ENCODE results near the gene TCF4. TPM values are rescaled to one million over a fixed set of nuclear protein-coding genes. Genes with fewer than 3 reads are reported as not detected.

Gene TCF4
- total RNA-seq, 4 donors from 2014 or later, result 114 to 190 (median 132) TPM

DNA sequence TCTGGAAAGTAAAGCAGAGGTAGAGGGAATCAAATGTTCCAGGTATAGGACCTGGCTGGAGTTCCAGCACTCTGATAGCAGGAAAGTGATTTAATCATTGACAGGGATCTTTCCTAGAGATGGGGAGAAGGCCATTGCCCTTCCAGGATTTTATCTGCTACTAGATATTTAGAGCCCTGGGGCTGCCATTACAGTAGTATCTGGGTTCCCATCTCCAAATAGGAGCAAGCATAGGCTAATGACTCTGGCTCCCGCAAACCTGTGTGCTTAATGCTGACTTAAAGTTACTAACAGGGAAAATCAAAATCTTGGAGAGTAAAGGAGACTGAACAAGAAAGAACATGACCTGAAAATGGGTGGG, 331.1 kb downstream of the TCF4 start:
- no peak for TF ChIP-seq POLR2A (IDR thresholded peaks at IDR 0.05)
- TF ChIP-seq, protein P1, sequence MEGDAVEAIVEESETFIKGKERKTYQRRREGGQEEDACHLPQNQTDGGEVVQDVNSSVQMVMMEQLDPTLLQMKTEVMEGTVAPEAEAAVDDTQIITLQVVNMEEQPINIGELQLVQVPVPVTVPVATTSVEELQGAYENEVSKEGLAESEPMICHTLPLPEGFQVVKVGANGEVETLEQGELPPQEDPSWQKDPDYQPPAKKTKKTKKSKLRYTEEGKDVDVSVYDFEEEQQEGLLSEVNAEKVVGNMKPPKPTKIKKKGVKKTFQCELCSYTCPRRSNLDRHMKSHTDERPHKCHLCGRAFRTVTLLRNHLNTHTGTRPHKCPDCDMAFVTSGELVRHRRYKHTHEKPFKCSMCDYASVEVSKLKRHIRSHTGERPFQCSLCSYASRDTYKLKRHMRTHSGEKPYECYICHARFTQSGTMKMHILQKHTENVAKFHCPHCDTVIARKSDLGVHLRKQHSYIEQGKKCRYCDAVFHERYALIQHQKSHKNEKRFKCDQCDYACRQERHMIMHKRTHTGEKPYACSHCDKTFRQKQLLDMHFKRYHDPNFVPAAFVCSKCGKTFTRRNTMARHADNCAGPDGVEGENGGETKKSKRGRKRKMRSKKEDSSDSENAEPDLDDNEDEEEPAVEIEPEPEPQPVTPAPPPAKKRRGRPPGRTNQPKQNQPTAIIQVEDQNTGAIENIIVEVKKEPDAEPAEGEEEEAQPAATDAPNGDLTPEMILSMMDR (IDR thresholded peaks at IDR 0.05), result no peak
- peaks cover 8 to 22% of the 10 kb centered on the region in 2 donors for H3K36me3 ChIP-seq
- no peak for DNase-seq
- WGBS, 2 donors, result 92 to 100% methylated on average over 1 of the region's 1 CpG
- H3K27ac ChIP-seq, result no peak overlapping the region
- no peak overlapping the region for H3K4me3 ChIP-seq (replicated peaks in 1 of 3)
- intact Hi-C loops (cut with DNase I), result no loop called here
- H3K27me3 ChIP-seq, result no peaks in the 10 kb centered on the region
- no peaks in the 10 kb centered on the region for H3K4me1 ChIP-seq
- no peaks in the 10 kb centered on the region for H3K9me3 ChIP-seq

DNA sequence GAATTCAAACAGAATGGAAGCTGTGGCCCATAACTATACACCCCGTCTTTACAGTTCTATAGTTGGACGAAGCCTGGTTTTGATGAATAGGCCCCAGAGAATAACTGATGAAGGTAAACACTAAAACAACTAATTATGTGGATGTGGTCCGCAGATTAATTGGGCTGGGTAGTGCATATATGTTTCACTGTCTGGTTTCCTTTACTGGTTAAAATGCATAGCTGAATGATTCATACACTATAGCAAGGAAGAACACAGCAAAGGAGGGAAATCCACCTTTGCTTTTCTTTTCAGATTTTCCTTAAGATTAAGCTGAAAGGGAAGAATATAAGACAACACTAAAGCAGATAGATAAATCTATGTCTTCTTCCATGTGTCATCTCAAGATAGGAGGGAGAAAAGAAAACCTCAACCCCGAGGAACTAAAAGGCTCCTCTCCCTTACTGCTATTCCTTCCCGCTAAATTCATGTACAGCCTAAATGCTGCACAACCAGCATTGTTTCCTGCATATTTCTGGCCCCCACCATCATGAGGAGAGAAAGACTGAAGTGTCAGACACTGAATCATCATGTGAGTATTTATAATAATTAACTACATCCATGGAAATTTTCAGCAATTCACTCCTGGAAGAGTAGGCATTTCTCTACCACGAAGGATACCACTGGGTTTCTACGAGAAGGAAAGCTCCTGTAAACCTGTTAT, 331.6 kb downstream of the TCF4 start:
- Histone ChIP-seq H3K27me3 (no peaks in the 10 kb centered on the region), H3K9me3 (no peaks in the 10 kb centered on the region), H3K27ac (no peak overlapping the region), H3K4me3 (replicated peaks in 1 of 3) (no peak overlapping the region), H3K4me1 (no peaks in the 10 kb centered on the region), H3K36me3 (peaks cover 8 to 22% of the 10 kb centered on the region in 2 donors)
- intact Hi-C loops (cut with DNase I), result no loop called here
- TF ChIP-seq POLR2A (IDR thresholded peaks at IDR 0.05), result no peak
- TF ChIP-seq, protein P1 (IDR thresholded peaks at IDR 0.05), result no peak
- WGBS, 2 donors, result 95 to 97% methylated on average over 7 of the region's 7 CpGs
- DNase-seq, result no peak

DNA sequence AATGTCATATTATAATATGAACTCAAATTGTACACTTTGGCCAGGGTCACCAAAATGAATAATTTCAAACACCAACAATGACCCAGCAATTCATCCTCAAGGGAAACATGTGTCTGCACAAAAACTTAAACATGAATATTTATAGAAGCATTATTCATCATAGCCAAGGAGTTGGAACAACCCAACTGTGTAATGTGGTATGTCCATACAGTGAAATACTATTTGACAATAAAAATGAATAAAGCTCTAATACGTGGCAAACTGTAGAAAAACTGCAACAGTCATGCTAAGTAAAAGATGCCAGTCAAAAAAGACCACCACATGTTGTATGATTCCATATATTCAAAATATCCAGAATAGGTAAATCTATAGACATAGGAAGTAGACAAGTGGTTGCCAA, 334.2 kb downstream of the TCF4 start:
- H3K27me3 ChIP-seq, result no peaks in the 10 kb centered on the region
- no peak for DNase-seq
- peaks cover 8 to 19% of the 10 kb centered on the region in 2 donors for H3K36me3 ChIP-seq
- no peaks in the 10 kb centered on the region for H3K4me1 ChIP-seq
- TF ChIP-seq POLR2A (IDR thresholded peaks at IDR 0.05), result no peak
- TF ChIP-seq, protein P1 (IDR thresholded peaks at IDR 0.05), result no peak
- intact Hi-C loops (cut with DNase I), result no loop called here
- 94 to 98% methylated on average over 1 of the region's 1 CpG for WGBS, 2 donors
- no peaks in the 10 kb centered on the region for H3K9me3 ChIP-seq
- H3K27ac ChIP-seq, result no peak overlapping the region
- no peak overlapping the region for H3K4me3 ChIP-seq (replicated peaks in 1 of 3)

DNA sequence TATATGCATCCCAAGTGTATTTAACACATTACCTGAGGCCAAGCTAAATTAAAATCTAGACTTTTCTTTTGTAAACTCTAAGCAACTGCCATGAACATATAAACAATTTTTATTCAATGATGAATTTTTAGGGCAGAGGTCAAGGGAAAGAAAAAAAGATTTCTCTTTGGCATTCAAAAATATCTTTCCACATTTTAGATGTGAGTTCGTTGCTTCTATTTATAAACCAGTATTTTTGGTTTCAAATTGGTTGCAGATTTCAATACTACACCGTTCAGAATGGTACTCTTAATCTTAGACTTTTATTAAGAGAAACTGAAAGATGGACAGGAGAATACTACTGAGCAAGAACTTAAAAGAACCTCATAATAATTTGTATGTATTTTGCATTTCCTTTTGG, 335.1 kb downstream of the TCF4 start:
- intact Hi-C loops (cut with DNase I), result no loop called here
- H3K36me3 ChIP-seq, result peaks cover 8 to 19% of the 10 kb centered on the region in 2 donors
- H3K4me1 ChIP-seq, result peaks cover 0 to 8% of the 10 kb centered on the region in 2 donors
- no peak for DNase-seq
- TF ChIP-seq, protein P1 (IDR thresholded peaks at IDR 0.05), result no peak
- no peak for TF ChIP-seq POLR2A (IDR thresholded peaks at IDR 0.05)
- peak overlapping the region in 2 of 3 donors; percentile 31 to 39 for H3K27ac ChIP-seq
- 58 to 66% methylated on average over 2 of the region's 2 CpGs for WGBS, 2 donors
- no peaks in the 10 kb centered on the region for H3K27me3 ChIP-seq
- H3K9me3 ChIP-seq, result no peaks in the 10 kb centered on the region
- no peak overlapping the region for H3K4me3 ChIP-seq (replicated peaks in 1 of 3)

DNA sequence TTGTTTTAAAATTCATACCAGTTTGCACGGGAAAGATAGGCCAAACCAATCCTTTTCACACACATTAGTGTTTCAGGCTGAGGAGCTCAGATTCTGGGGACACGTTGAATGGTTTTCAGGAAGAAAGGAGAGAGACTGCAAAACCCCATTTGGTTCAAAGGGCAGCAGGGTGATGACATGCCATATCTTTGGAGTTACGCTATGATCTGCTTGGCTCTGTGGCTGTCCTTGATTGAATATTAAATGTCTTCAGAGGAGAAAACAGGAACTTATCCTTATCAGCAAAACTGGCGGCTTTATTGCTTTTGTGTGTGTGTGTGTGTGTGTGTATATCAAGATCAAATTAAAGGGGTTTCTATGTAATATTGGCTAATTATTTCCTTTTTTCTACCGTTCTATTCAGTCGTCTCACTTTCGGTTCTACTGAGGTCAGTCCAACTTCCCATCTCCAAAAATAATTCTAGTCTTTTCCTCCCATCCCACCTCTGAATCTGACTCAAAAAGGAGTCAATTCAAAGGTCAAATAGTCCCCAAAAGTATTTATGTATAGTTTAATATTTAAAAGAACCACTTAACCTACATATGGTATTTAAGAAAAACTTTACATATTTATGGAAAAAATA, 335.8 kb downstream of the TCF4 start:
- TF ChIP-seq, protein P1 (IDR thresholded peaks at IDR 0.05), result no peak
- TF ChIP-seq POLR2A (IDR thresholded peaks at IDR 0.05), result no peak
- Histone ChIP-seq H3K36me3 (peaks cover 8 to 19% of the 10 kb centered on the region in 2 donors), H3K27me3 (no peaks in the 10 kb centered on the region), H3K27ac (peak overlapping the region in 2 of 3 donors; percentile 31 to 59), H3K9me3 (no peaks in the 10 kb centered on the region), H3K4me3 (replicated peaks in 1 of 3) (no peak overlapping the region), H3K4me1 (peaks cover 0 to 8% of the 10 kb centered on the region in 2 donors)
- DNase-seq, result no peak
- WGBS, 2 donors, result 69 to 72% methylated on average over 7 of the region's 7 CpGs
- intact Hi-C loops (cut with DNase I), result no loop called here
